ENCODE data around the gene ADAM11. TPM values are rescaled to one million over a fixed set of nuclear protein-coding genes. Genes with fewer than 3 reads are reported as not detected.
A peak's percentile ranks its signal among the peaks of the same experiment; 100 is the strongest.

Gene ADAM11
- total and polyA plus RNA-seq, 5 donors from 2014 or later = 0.15 to 0.35 (median 0.24) TPM; not detected in 2

DNA sequence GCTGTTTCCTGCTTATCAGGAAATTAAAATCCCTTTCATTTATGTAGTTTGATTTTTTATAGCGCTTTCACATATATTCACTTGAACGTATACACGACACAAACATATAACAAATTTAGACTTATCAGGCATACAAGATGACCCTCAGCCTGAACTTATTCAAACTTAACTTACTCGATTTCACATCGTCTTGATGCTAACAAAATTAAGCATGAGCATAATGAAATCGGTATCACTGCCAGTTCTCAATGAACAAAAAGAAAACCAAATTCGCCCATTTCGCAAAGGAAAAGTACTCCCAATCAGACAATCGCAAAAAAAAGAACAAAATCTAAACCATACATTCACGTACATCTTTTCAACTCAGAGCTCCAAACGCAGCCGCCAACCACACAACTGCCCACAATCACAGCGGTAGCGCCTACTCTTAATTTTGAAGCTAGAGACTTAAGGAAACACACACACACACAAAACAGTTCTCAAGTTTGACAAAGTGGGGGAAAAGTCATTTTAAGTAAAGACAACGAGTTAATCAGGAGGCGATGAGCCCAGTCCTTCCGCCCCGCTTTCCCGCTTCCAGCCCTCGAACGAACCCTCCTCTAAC is 70.2 kb downstream of the ADAM11 start:
- ATAC-seq (ENCODE audit: low read depth in 2 of 2) (no peak), DNase-seq (peak in 2 of 3 donors; percentile 22 to 30)
- H3K27me3 Mint-ChIP-seq = peaks cover 76% of the 10 kb centered on the region
- H3K27ac ChIP-seq (ENCODE audit: insufficient read depth, low read length, poor library complexity, severe bottlenecking) = no peak overlapping the region
- no peaks in the 10 kb centered on the region for H3K36me3 ChIP-seq (ENCODE audit: control insufficient read depth, insufficient read depth, low read length)
- H3K9me3 Mint-ChIP-seq = peaks cover 0 to 4% (median 0%) of the 10 kb centered on the region in 7 donors
- peaks cover 16% of the 10 kb centered on the region for H3K4me1 ChIP-seq (ENCODE audit: control insufficient read depth, insufficient read depth, low read length, poor library complexity, severe bottlenecking)
- H3K27ac Mint-ChIP-seq = no peak overlapping the region
- peaks cover 24% of the 10 kb centered on the region for H3K27me3 ChIP-seq (ENCODE audit: control insufficient read depth, insufficient read depth, low read length)
- H3K36me3 Mint-ChIP-seq = no peaks in the 10 kb centered on the region
- peaks cover 8 to 16% (median 12%) of the 10 kb centered on the region in 4 donors for H3K4me1 Mint-ChIP-seq
- H3K4me3 Mint-ChIP-seq = peak overlapping the region; percentile 78 to 92 (median 85)
- H3K9me3 ChIP-seq (ENCODE audit: control insufficient read depth in 2 of 2, low read length in 2 of 2) = no peaks in the 10 kb centered on the region
- H3K4me3 ChIP-seq (ENCODE audit: low read depth, low read length) = peak overlapping the region; percentile 40

DNA sequence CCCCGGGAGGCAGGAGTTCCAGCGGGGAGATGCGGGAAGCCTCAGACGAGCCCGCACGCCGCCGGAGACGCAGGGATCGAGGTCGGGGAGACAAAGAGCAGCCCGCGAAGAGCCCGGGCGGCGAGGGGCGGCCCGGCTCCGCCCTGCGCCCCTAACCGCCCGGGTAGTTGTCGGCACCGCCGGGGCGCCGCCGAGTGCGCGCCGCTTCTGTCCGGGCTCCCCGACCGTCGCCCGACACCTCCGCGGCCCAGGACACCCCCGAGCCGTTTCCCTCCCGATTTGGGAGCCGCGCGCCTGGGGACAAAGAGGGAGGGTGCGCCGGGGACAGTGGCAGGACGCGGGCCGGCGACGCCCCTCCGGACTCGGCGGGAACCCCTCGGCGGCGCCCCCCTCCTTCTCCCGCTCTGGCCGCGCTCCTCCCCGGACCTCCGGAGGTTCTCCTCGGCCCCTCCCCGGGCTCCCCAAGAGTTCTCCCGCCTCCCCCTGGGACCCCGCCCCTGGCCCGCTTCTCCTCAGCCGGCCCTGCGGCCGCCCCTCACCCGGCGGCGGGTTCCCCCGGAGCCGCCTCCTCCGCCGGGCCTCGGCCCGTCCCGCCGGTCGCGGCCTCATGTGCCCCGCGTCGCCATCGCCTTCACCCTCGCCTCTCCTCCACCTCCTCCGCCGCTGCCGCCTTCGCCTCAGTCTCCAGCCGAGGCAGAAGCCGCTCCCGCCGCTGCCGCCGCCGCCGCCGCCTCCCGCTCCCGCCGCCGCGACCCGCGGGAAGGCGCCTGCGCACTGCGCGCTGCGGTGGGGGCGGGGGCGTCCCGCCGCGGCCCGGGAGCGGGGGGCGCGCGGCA is 71.0 kb downstream of the ADAM11 start, which contains the start of gene GJC1:
Gene GJC1, minus strand, starts transcription at position 765 of the 836 bp plus-strand sequence. CDS start 24,470 bp downstream, outside the sequence.
- peak within 1 kb of the TSS; percentile 40 for H3K4me3 ChIP-seq (ENCODE audit: low read depth, low read length)
- Mint-ChIP-seq H3K4me1 (peaks cover 8 to 16% (median 12%) of the 10 kb centered on the region in 4 donors), H3K4me3 (peak within 1 kb of the TSS; percentile 80 to 92 (median 86)), H3K9me3 (peaks cover 0 to 4% (median 0%) of the 10 kb centered on the region in 7 donors), H3K27me3 (peaks cover 76% of the 10 kb centered on the region), H3K27ac (no peak within 1 kb of the TSS), H3K36me3 (no peaks in the 10 kb centered on the region)
- H3K27ac ChIP-seq (ENCODE audit: insufficient read depth, low read length, poor library complexity, severe bottlenecking) = no peak within 1 kb of the TSS
- peaks cover 24% of the 10 kb centered on the region for H3K27me3 ChIP-seq (ENCODE audit: control insufficient read depth, insufficient read depth, low read length)
- DNase-seq (no peak), ATAC-seq (ENCODE audit: low read depth in 2 of 2) (peak in 1 of 2 donors; percentile 14)
- peaks cover 16% of the 10 kb centered on the region for H3K4me1 ChIP-seq (ENCODE audit: control insufficient read depth, insufficient read depth, low read length, poor library complexity, severe bottlenecking)
- no peaks in the 10 kb centered on the region for H3K9me3 ChIP-seq (ENCODE audit: control insufficient read depth in 2 of 2, low read length in 2 of 2)
- no peaks in the 10 kb centered on the region for H3K36me3 ChIP-seq (ENCODE audit: control insufficient read depth, insufficient read depth, low read length)

DNA sequence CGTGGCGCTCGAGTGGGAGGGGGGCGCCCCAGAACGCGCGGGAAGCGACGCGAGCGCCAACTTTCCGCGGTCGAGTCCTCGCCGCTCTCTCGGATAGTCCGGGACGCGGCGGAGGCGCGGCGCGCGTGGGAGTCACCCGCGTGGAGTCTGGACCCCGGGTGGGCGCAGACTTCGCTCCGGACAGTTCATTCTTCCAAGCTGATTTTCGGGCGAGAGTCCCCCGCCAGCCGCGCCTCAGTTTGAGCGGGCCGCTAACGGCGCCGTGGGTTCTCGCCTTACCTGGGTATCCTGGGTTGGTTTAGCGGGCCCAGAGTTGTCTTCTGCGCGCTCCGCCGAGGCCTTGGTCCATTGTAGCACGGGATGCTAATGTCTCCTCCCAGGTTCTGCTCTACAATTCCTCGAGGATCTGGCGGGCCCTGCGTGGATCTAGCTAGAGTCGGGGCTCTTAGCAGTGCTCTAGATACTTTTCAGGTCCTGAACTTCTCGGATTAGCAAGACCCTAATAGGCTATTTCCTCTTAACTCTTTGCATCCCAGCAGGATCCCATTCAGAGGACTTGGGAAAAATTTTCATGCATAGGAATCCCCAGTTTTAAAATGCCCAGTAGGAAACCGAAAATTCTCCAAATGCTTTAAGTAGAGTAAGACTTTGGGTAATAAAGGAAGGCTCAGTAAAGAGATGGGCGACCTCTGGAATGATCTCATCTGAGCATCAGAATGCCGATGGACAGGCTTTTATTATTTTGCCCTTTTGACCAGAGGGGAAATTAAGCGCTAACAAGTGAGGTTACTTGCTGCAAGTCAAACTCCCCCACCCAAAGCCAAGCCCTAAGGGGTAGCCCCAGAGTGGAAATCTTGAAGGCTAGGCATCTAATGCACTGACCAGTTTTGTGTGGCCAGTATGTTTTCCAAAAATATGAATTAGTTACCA is 71.8 kb downstream of the ADAM11 start:
- H3K27me3 Mint-ChIP-seq = peaks cover 79% of the 10 kb centered on the region
- H3K27ac Mint-ChIP-seq = no peak overlapping the region
- no peak overlapping the region for H3K4me3 ChIP-seq (ENCODE audit: low read depth, low read length)

DNA sequence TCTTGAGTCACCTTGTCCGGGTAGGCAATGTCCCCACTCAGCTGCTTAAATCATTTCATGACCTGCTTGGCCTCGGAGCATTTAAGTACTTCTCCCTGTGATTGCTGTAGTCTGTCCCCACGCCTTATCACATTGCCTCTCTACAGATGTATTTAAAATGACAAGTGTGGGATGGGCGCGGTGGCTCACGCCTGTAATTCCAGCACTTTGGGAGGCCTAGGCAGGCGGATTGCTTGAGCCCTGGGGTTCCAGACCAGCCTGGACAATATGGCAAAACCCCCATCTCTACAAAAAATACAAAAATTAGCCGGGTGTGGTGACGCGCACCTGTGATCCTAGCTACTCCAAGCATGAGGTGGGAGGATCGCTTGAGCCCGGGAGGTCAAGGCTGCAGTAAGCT is 72.6 kb downstream of the ADAM11 start:
- Histone ChIP-seq H3K36me3 (ENCODE audit: control insufficient read depth, insufficient read depth, low read length) (no peaks in the 10 kb centered on the region), H3K27ac (ENCODE audit: insufficient read depth, low read length, poor library complexity, severe bottlenecking) (no peak overlapping the region), H3K4me3 (ENCODE audit: low read depth, low read length) (no peak overlapping the region), H3K27me3 (ENCODE audit: control insufficient read depth, insufficient read depth, low read length) (peaks cover 24% of the 10 kb centered on the region), H3K9me3 (ENCODE audit: control insufficient read depth in 2 of 2, low read length in 2 of 2) (no peaks in the 10 kb centered on the region), H3K4me1 (ENCODE audit: control insufficient read depth, insufficient read depth, low read length, poor library complexity, severe bottlenecking) (peaks cover 16% of the 10 kb centered on the region)
- peaks cover 72% of the 10 kb centered on the region for H3K27me3 Mint-ChIP-seq
- no peak overlapping the region for H3K27ac Mint-ChIP-seq
- no peaks in the 10 kb centered on the region for H3K36me3 Mint-ChIP-seq
- ATAC-seq (ENCODE audit: low read depth in 2 of 2) (no peak), DNase-seq (no peak)
- peak overlapping the region in 2 of 4 donors; percentile 38 to 44 for H3K4me3 Mint-ChIP-seq
- H3K4me1 Mint-ChIP-seq = peaks cover 8 to 16% (median 12%) of the 10 kb centered on the region in 4 donors
- H3K9me3 Mint-ChIP-seq = peaks cover 0 to 4% (median 0%) of the 10 kb centered on the region in 7 donors

More for the DNA sequence above, 71.8 kb downstream of the ADAM11 start:
- peaks cover 24% of the 10 kb centered on the region for H3K27me3 ChIP-seq (ENCODE audit: control insufficient read depth, insufficient read depth, low read length)
- H3K4me1 Mint-ChIP-seq = peaks cover 8 to 16% (median 12%) of the 10 kb centered on the region in 4 donors
- DNase-seq (peak in 2 of 3 donors; percentile 10 to 12), ATAC-seq (ENCODE audit: low read depth in 2 of 2) (no peak)
- no peaks in the 10 kb centered on the region for H3K9me3 ChIP-seq (ENCODE audit: control insufficient read depth in 2 of 2, low read length in 2 of 2)
- no peak overlapping the region for H3K27ac ChIP-seq (ENCODE audit: insufficient read depth, low read length, poor library complexity, severe bottlenecking)
- H3K4me1 ChIP-seq (ENCODE audit: control insufficient read depth, insufficient read depth, low read length, poor library complexity, severe bottlenecking) = peaks cover 16% of the 10 kb centered on the region
- no peaks in the 10 kb centered on the region for H3K36me3 ChIP-seq (ENCODE audit: control insufficient read depth, insufficient read depth, low read length)
- no peaks in the 10 kb centered on the region for H3K36me3 Mint-ChIP-seq
- H3K9me3 Mint-ChIP-seq = peaks cover 0 to 4% (median 0%) of the 10 kb centered on the region in 7 donors
- peak overlapping the region; percentile 38 to 88 (median 80) for H3K4me3 Mint-ChIP-seq

Other genes with a start within 250 kb of the ADAM11 start
- not detected for gene FZD2, start 201.5 kb upstream of the ADAM11 start, total RNA-seq
- gene FZD2, start 201.5 kb upstream of the ADAM11 start, polyA plus RNA-seq = not detected
- gene MEIOC, start 102.5 kb upstream of the ADAM11 start, total RNA-seq = not detected
- gene MEIOC, start 102.5 kb upstream of the ADAM11 start, polyA plus RNA-seq = under 1 TPM; 0.18 to 0.76 (median 0.35) TPM
- gene CCDC43, start 69.2 kb upstream of the ADAM11 start, total RNA-seq = 20.3 TPM
- gene CCDC43, start 69.2 kb upstream of the ADAM11 start, polyA plus RNA-seq = 10 to 100 TPM; 11.8 to 15.5 (median 14.3) TPM
- gene DBF4B, start 50.3 kb upstream of the ADAM11 start, total RNA-seq = 5.0 TPM
- gene DBF4B, start 50.3 kb upstream of the ADAM11 start, polyA plus RNA-seq = 1 to 10 TPM in 2 of 4 donors, under 1 TPM in 2; 0.25 to 2.2 (median 0.85) TPM
- gene GJC1, start 71.3 kb downstream of the ADAM11 start, total RNA-seq = not detected
- gene GJC1, start 71.3 kb downstream of the ADAM11 start, polyA plus RNA-seq = not detected
- not detected for gene HIGD1B, start 88.9 kb downstream of the ADAM11 start, total RNA-seq
- gene HIGD1B, start 88.9 kb downstream of the ADAM11 start, polyA plus RNA-seq = not detected
- gene EFTUD2, start 140.5 kb downstream of the ADAM11 start, total RNA-seq = 111 TPM
- 10 to 100 TPM; 58.8 to 86.7 (median 73.5) TPM for gene EFTUD2, start 140.5 kb downstream of the ADAM11 start, polyA plus RNA-seq
- not detected for gene GFAP, start 156.5 kb downstream of the ADAM11 start, total RNA-seq
- not detected for gene GFAP, start 156.5 kb downstream of the ADAM11 start, polyA plus RNA-seq
- 0.52 TPM for gene KIF18B, start 188.8 kb downstream of the ADAM11 start, total RNA-seq
- gene KIF18B, start 188.8 kb downstream of the ADAM11 start, polyA plus RNA-seq = under 1 TPM in 3 of 4 donors, not detected in 1; 0.19 to 0.60 (median 0.23) TPM
- not detected for gene C1QL1, start 209.3 kb downstream of the ADAM11 start, total RNA-seq
- not detected for gene C1QL1, start 209.3 kb downstream of the ADAM11 start, polyA plus RNA-seq